ENCODE data around the gene PCDHGB1.

DNA sequence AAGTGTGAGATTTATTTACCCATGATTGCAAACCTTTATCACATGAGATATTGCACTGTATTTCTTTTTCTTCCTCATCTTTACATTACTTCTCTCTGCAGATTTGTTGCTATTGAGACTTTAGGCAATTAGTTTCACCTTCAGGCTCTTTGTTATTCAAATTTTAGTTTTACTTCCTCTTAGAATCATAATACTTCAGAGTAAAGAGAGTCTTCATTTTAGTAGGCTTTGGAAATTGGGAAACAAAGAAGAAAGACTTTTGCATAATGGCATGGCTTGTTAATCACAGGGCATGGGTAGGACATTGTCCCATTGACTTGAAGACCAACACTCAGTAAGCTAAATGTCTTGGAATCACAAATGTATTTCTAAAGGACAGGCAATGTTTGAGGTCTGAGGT lies 12.8 kb downstream of the PCDHGB1 start:
- TF ChIP-seq, protein P1, sequence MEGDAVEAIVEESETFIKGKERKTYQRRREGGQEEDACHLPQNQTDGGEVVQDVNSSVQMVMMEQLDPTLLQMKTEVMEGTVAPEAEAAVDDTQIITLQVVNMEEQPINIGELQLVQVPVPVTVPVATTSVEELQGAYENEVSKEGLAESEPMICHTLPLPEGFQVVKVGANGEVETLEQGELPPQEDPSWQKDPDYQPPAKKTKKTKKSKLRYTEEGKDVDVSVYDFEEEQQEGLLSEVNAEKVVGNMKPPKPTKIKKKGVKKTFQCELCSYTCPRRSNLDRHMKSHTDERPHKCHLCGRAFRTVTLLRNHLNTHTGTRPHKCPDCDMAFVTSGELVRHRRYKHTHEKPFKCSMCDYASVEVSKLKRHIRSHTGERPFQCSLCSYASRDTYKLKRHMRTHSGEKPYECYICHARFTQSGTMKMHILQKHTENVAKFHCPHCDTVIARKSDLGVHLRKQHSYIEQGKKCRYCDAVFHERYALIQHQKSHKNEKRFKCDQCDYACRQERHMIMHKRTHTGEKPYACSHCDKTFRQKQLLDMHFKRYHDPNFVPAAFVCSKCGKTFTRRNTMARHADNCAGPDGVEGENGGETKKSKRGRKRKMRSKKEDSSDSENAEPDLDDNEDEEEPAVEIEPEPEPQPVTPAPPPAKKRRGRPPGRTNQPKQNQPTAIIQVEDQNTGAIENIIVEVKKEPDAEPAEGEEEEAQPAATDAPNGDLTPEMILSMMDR (IDR thresholded peaks at IDR 0.05; ENCODE audit: poor library complexity): no peak
- TF ChIP-seq EZH2phosphoT487 (IDR thresholded peaks at IDR 0.05; ENCODE audit: low read depth, severe bottlenecking, unreplicated experiment): no peak
- TF ChIP-seq EZH2 (IDR thresholded peaks at IDR 0.05; ENCODE audit: borderline replicate concordance): no peak

Measured in hepatocyte (in vitro differentiated cells).